Aorta (tissue), 5 donors: ENCODE results near the gene RNF43. TPM values are rescaled to one million over a fixed set of nuclear protein-coding genes. Genes with fewer than 3 reads are reported as not detected.

ENCODE experiments used
- ATAC-seq: fragments of 200-7000 bp; cut with Tn5 transposase; one replicate; pipeline ENCODE4 v1.9.1; 2022; ENCODE audit warnings: moderate library complexity; ENCODE audit not compliant: low FRiP score
- DNase-seq, 2 donors: peaks; one replicate each; pipeline ENCODE4 v3.0.0-alpha.2; 2020
- H3K27ac ChIP-seq, 2 donors: one replicate each; pipeline ENCODE4 v1.5.1; 2013; ENCODE audit warnings: low read length in 2 of 2, mild to moderate bottlenecking in 2 of 2, moderate library complexity in 2 of 2, control low read depth in 1 of 2, inconsistent platforms in 1 of 2, low read depth in 1 of 2
- H3K27me3 ChIP-seq, 2 donors: one replicate each; pipeline ENCODE4 v1.6.1; 2013; ENCODE audit warnings: control low read depth in 1 of 2, low read length in 1 of 2, mild to moderate bottlenecking in 1 of 2, moderate library complexity in 1 of 2; ENCODE audit not compliant: insufficient read depth in 2 of 2, control insufficient read depth in 1 of 2
- H3K36me3 ChIP-seq, 2 donors: one replicate each; pipeline ENCODE4 v1.6.1; 2013; ENCODE audit warnings: control low read depth in 1 of 2, low read length in 1 of 2, mild to moderate bottlenecking in 1 of 2; ENCODE audit not compliant: insufficient read depth in 2 of 2, control insufficient read depth in 1 of 2
- H3K4me1 ChIP-seq, 2 donors: one replicate each; pipeline ENCODE4 v1.6.1; 2013; ENCODE audit warnings: low read length in 2 of 2, control low read depth in 1 of 2, mild to moderate bottlenecking in 1 of 2, moderate library complexity in 1 of 2; ENCODE audit not compliant: insufficient read depth in 2 of 2, control insufficient read depth in 1 of 2
- H3K4me3 ChIP-seq, 2 donors: one replicate each; pipeline ENCODE4 v1.5.1; 2013; ENCODE audit warnings: low read length in 2 of 2, control low read depth in 1 of 2, mild to moderate bottlenecking in 1 of 2
- H3K9me3 ChIP-seq: one replicate; pipeline ENCODE4 v1.6.1; 2013; ENCODE audit warnings: mild to moderate bottlenecking, low read length; ENCODE audit not compliant: control insufficient read depth
- WGBS, 2 donors: extraction: QIAGEN DNeasy Blood & Tissue Kit; methylation state at CpG; one replicate each; pipeline ENCODE4 v1.1.7; 2013; 5-methylcytosine and 5-hydroxymethylcytosine counted together
- intact Hi-C, 2 donors: fragments of 100-400 bp; cut with DNase I; formaldehyde crosslinking; loops; one replicate each; pipeline versions ENCODE4 v1.14.2 to v1.15.0; 2022
- polyA plus RNA-seq, 2 donors: library from polyadenylated mRNA; stranded (reverse); fragments of 200-250 nt; gene quantifications; one replicate each; pipeline ENCODE4 v1.2.3, GENCODE V29; 2013
- total RNA-seq, 2 donors: library from RNA; stranded (reverse); fragmentation: NEBNext Ultra II Directional; extraction: Animal tissue kit (Norgen Biotek cat#: 25700); gene quantifications; one replicate each; pipeline ENCODE4 v1.2.1, GENCODE V29; 2021
- donor health status: healthy with polysubstance abuse.
- donor health status: Bipolar disorder and iron deficiency.
- donor health status: DM: no; HTN: no; CAD: no.
- donor health status: DM: no; HTN: no; CAD: no.
- donor health status: DM: yes; HTN: yes; CAD: no.

Gene RNF43
- total and polyA plus RNA-seq, 4 donors = 0.10 to 1.1 (median 0.68) TPM; not detected in 1

- 77 to 80% methylated on average over 1 of the region's 1 CpG for WGBS, 2 donors
- Histone ChIP-seq H3K27ac (no peak overlapping the region), H3K36me3 (no peaks in the 10 kb centered on the region), H3K4me1 (no peaks in the 10 kb centered on the region), H3K4me3 (no peak overlapping the region), H3K27me3 (no peaks in the 10 kb centered on the region), H3K9me3 (no peaks in the 10 kb centered on the region)
- ATAC-seq (no peak), DNase-seq (no peak)
- intact Hi-C loops = no loop called here
Observed at GRCh38 chr17:58412064-58412703, 5.2 kb downstream of the RNF43 start.

GRCh38 chr17:58411408-58411894 is 5.9 kb downstream of the RNF43 start:
- intact Hi-C loops = no loop called here
- Histone ChIP-seq H3K27ac (no peak overlapping the region), H3K4me3 (no peak overlapping the region), H3K36me3 (no peaks in the 10 kb centered on the region), H3K9me3 (no peaks in the 10 kb centered on the region), H3K4me1 (no peaks in the 10 kb centered on the region), H3K27me3 (no peaks in the 10 kb centered on the region)
- ATAC-seq (no peak), DNase-seq (no peak)
- WGBS, 2 donors = 44 to 45% methylated on average over 1 of the region's 1 CpG

GRCh38 chr17:58410714-58411407 is 6.5 kb downstream of the RNF43 start:
- ATAC-seq (no peak), DNase-seq (no peak)
- Histone ChIP-seq H3K4me1 (no peaks in the 10 kb centered on the region), H3K36me3 (no peaks in the 10 kb centered on the region), H3K4me3 (no peak overlapping the region), H3K27ac (no peak overlapping the region), H3K9me3 (no peaks in the 10 kb centered on the region), H3K27me3 (no peaks in the 10 kb centered on the region)
- intact Hi-C loops = no loop called here

GRCh38 chr17:58409432-58409831 is 7.9 kb downstream of the RNF43 start:
- 82 to 83% methylated on average over 5 of the region's 5 CpGs for WGBS, 2 donors
- Histone ChIP-seq H3K4me3 (no peak overlapping the region), H3K4me1 (no peaks in the 10 kb centered on the region), H3K9me3 (no peaks in the 10 kb centered on the region), H3K36me3 (no peaks in the 10 kb centered on the region), H3K27me3 (no peaks in the 10 kb centered on the region), H3K27ac (no peak overlapping the region)
- ATAC-seq (no peak), DNase-seq (no peak)
- intact Hi-C loops = no loop called here

- Histone ChIP-seq H3K4me1 (no peaks in the 10 kb centered on the region), H3K9me3 (no peaks in the 10 kb centered on the region), H3K36me3 (no peaks in the 10 kb centered on the region), H3K27ac (no peak overlapping the region), H3K27me3 (no peaks in the 10 kb centered on the region), H3K4me3 (no peak overlapping the region)
- intact Hi-C loops = no loop called here
- DNase-seq (no peak), ATAC-seq (no peak)
- WGBS, 2 donors = 39 to 41% methylated on average over 6 of the region's 6 CpGs
Observed at GRCh38 chr17:58403311-58403710, 14.0 kb downstream of the RNF43 start.

DNA sequence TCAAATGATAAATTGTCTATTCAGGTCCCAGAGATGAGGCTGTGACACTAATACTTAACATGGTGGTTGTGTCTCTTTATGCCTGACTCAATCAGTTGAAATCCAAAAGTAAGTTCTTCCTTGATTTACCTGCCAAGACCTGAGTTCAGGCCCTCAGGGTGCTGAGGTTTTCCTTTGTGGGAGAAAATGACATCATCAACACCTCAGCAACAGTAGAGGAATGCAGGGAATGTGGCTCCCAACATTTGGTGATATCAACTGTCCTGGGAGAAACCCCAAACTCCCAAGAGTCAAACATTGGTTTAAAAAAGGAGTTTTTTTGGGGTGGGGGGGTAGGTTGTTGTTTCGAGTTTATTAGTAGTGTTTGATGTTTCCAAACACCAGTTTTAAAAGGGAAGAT is 14.7 kb downstream of the RNF43 start:
- 65 to 69% methylated on average over 1 of the region's 1 CpG for WGBS, 2 donors
- Histone ChIP-seq H3K27me3 (no peaks in the 10 kb centered on the region), H3K27ac (no peak overlapping the region), H3K9me3 (no peaks in the 10 kb centered on the region), H3K4me1 (no peaks in the 10 kb centered on the region), H3K4me3 (no peak overlapping the region), H3K36me3 (no peaks in the 10 kb centered on the region)
- intact Hi-C loops = no loop called here
- ATAC-seq (no peak), DNase-seq (no peak)

DNA sequence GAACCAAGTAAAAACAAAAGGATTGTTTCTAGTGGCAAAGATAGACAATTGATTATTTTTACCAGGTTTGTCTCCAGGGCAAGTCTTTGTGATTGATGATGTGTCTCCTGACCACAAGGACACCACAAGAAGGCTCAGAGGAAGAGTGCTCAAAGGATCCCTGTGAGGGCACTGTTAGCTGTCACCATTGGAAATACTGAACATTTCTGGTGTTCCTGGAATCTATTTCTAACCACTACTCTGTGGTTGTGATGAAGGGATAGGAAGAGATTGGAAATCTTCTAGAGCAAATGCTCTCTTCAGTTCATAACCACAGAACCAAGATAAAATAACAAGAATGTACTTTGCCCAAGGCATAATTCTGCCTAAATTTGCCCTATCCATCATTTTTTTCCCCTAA is 15.3 kb downstream of the RNF43 start:
- H3K27me3 ChIP-seq = no peaks in the 10 kb centered on the region
- intact Hi-C loops = no loop called here
- H3K27ac ChIP-seq = no peak overlapping the region
- H3K4me3 ChIP-seq = no peak overlapping the region
- H3K4me1 ChIP-seq = no peaks in the 10 kb centered on the region
- DNase-seq (no peak), ATAC-seq (no peak)
- no peaks in the 10 kb centered on the region for H3K9me3 ChIP-seq
- no peaks in the 10 kb centered on the region for H3K36me3 ChIP-seq

GRCh38 chr17:58401287-58401686 is 16.0 kb downstream of the RNF43 start:
- Histone ChIP-seq H3K36me3 (no peaks in the 10 kb centered on the region), H3K4me3 (no peak overlapping the region), H3K4me1 (no peaks in the 10 kb centered on the region), H3K9me3 (no peaks in the 10 kb centered on the region), H3K27ac (no peak overlapping the region), H3K27me3 (no peaks in the 10 kb centered on the region)
- DNase-seq (no peak), ATAC-seq (no peak)
- intact Hi-C loops = no loop called here
- 64 to 71% methylated on average over 2 of the region's 2 CpGs for WGBS, 2 donors

- Histone ChIP-seq H3K9me3 (no peaks in the 10 kb centered on the region), H3K36me3 (no peaks in the 10 kb centered on the region)
- intact Hi-C loops = no loop called here
Observed at GRCh38 chr17:58400826-58401225, 16.5 kb downstream of the RNF43 start.

More at GRCh38 chr17:58400826-58401225, 16.5 kb downstream of the RNF43 start:
- ATAC-seq (no peak), DNase-seq (no peak)
- Histone ChIP-seq H3K4me1 (no peaks in the 10 kb centered on the region), H3K4me3 (no peak overlapping the region), H3K27ac (no peak overlapping the region), H3K27me3 (no peaks in the 10 kb centered on the region)
